ENCODE measurements around the gene ARHGEF10L. TPM values are rescaled to one million over a fixed set of nuclear protein-coding genes. Genes with fewer than 3 reads are reported as not detected.
A peak's percentile ranks its signal among the peaks of the same experiment; 100 is the strongest.

Gene ARHGEF10L
- total RNA-seq, 1 donor from 2014 or later, result 75.6 TPM

- Histone ChIP-seq H3K36me3 (peaks cover 0 to 12% of the 10 kb centered on the region in 2 donors), H3K4me3 (no peak overlapping the region)
- intact Hi-C loops (cut with DNase I), result no loop called here
Measured at GRCh38 chr1:17591814-17592430, 52.4 kb downstream of the ARHGEF10L start.

GRCh38 chr1:17594026-17594425 lies 54.5 kb downstream of the ARHGEF10L start:
- H3K27ac ChIP-seq, result no peak overlapping the region
- DNase-seq (ENCODE audit: extremely low spot score in 2 of 2), result no peak
- H3K4me3 ChIP-seq, result no peak overlapping the region
- H3K9me3 ChIP-seq, result no peaks in the 10 kb centered on the region
- H3K4me1 ChIP-seq, result peaks cover 10% of the 10 kb centered on the region
- peaks cover 0 to 12% of the 10 kb centered on the region in 2 donors for H3K36me3 ChIP-seq
- intact Hi-C loops (cut with DNase I), result no loop called here
- TF ChIP-seq POLR2A (IDR thresholded peaks at IDR 0.05) (no peak), POLR2AphosphoS5 (IDR thresholded peaks at IDR 0.05; ENCODE audit: insufficient read depth in 1 of 2, low read depth in 1 of 2) (no peak), CTCF (IDR thresholded peaks at IDR 0.05) (no peak)
- no peaks in the 10 kb centered on the region for H3K27me3 ChIP-seq

More at GRCh38 chr1:17591814-17592430, 52.4 kb downstream of the ARHGEF10L start:
- Histone ChIP-seq H3K4me1 (peaks cover 26% of the 10 kb centered on the region), H3K27ac (peak overlapping the region; percentile 25), H3K9me3 (no peaks in the 10 kb centered on the region), H3K27me3 (no peaks in the 10 kb centered on the region)
- no peak for DNase-seq (ENCODE audit: extremely low spot score in 2 of 2)
- TF ChIP-seq POLR2AphosphoS5 (IDR thresholded peaks at IDR 0.05; ENCODE audit: insufficient read depth in 1 of 2, low read depth in 1 of 2) (no peak), POLR2A (IDR thresholded peaks at IDR 0.05) (no peak), CTCF (IDR thresholded peaks at IDR 0.05) (no peak)

- H3K4me3 ChIP-seq, result no peak overlapping the region
Measured at GRCh38 chr1:17594690-17595601, 55.4 kb downstream of the ARHGEF10L start.

GRCh38 chr1:17595602-17595925 lies 56.1 kb downstream of the ARHGEF10L start:
- no peaks in the 10 kb centered on the region for H3K9me3 ChIP-seq
- peaks cover 0 to 12% of the 10 kb centered on the region in 2 donors for H3K36me3 ChIP-seq
- H3K4me3 ChIP-seq, result no peak overlapping the region
- no peak overlapping the region for H3K27ac ChIP-seq
- DNase-seq (ENCODE audit: extremely low spot score in 2 of 2), result no peak
- peaks cover 10% of the 10 kb centered on the region for H3K4me1 ChIP-seq
- TF ChIP-seq CTCF (IDR thresholded peaks at IDR 0.05) (no peak), POLR2A (IDR thresholded peaks at IDR 0.05) (no peak)
- H3K27me3 ChIP-seq, result no peaks in the 10 kb centered on the region
- intact Hi-C loops (cut with DNase I), result no loop called here

More at GRCh38 chr1:17594690-17595601, 55.4 kb downstream of the ARHGEF10L start:
- no peak for DNase-seq (ENCODE audit: extremely low spot score in 2 of 2)
- Histone ChIP-seq H3K27ac (no peak overlapping the region), H3K9me3 (no peaks in the 10 kb centered on the region), H3K36me3 (peaks cover 0 to 12% of the 10 kb centered on the region in 2 donors), H3K4me1 (peaks cover 10% of the 10 kb centered on the region), H3K27me3 (no peaks in the 10 kb centered on the region)
- intact Hi-C loops (cut with DNase I), result no loop called here
- TF ChIP-seq POLR2A (IDR thresholded peaks at IDR 0.05), result no peak
- TF ChIP-seq POLR2AphosphoS5 (IDR thresholded peaks at IDR 0.05; ENCODE audit: insufficient read depth in 1 of 2, low read depth in 1 of 2), result no peak
- TF ChIP-seq CTCF (IDR thresholded peaks at IDR 0.05), result no peak

- TF ChIP-seq POLR2AphosphoS5 (IDR thresholded peaks at IDR 0.05; ENCODE audit: insufficient read depth in 1 of 2, low read depth in 1 of 2) (no peak), CTCF (IDR thresholded peaks at IDR 0.05) (no peak), POLR2A (IDR thresholded peaks at IDR 0.05) (no peak)
- intact Hi-C loops (cut with DNase I), result no loop called here
- Histone ChIP-seq H3K27ac (no peak overlapping the region), H3K4me3 (no peak overlapping the region), H3K36me3 (peaks cover 0 to 12% of the 10 kb centered on the region in 2 donors), H3K9me3 (no peaks in the 10 kb centered on the region), H3K4me1 (peaks cover 10% of the 10 kb centered on the region), H3K27me3 (no peaks in the 10 kb centered on the region)
- DNase-seq (ENCODE audit: extremely low spot score in 2 of 2), result no peak
Measured at GRCh38 chr1:17596186-17596585, 56.7 kb downstream of the ARHGEF10L start.

All from vagina (tissue), 2 donors.